Neuronal stem cell (in vitro differentiated cells): ENCODE results near the gene TMTC1.

ENCODE experiments used
- DNase-seq: peaks from one replicate; pipeline ENCODE4 v3.0.0-alpha.2; 2013; ENCODE audit warnings: low spot score
- H2AFZ ChIP-seq: one replicate; pipeline ENCODE4 v1.6.1; 2013; ENCODE audit warnings: mild to moderate bottlenecking, low read length, inconsistent platforms
- H2AK5ac ChIP-seq: 2 replicates; pipeline ENCODE4 v1.6.1; 2013; ENCODE audit warnings: low read depth, mild to moderate bottlenecking, inconsistent platforms, low read length, moderate library complexity, mixed read lengths
- H2BK120ac ChIP-seq: 2 replicates; pipeline ENCODE4 v1.6.1; 2013; ENCODE audit warnings: low read depth, mild to moderate bottlenecking, inconsistent platforms, low read length, moderate library complexity, mixed read lengths
- H2BK12ac ChIP-seq: one replicate; pipeline ENCODE4 v1.6.1; 2013; ENCODE audit warnings: low read length, inconsistent platforms
- H2BK15ac ChIP-seq: 2 replicates; pipeline ENCODE4 v1.6.1; 2013; ENCODE audit warnings: mild to moderate bottlenecking, low read length, inconsistent platforms, mixed read lengths
- H2BK5ac ChIP-seq: one replicate; pipeline ENCODE4 v1.6.1; 2013; ENCODE audit warnings: inconsistent platforms, mild to moderate bottlenecking, low read length, moderate library complexity
- H3K14ac ChIP-seq: one replicate; pipeline ENCODE4 v1.6.1; 2013; ENCODE audit warnings: low read length, inconsistent platforms
- H3K18ac ChIP-seq: 2 replicates; pipeline ENCODE4 v1.6.1; 2013; ENCODE audit warnings: low read length, inconsistent platforms
- H3K23ac ChIP-seq: 2 replicates; pipeline ENCODE4 v1.6.1; 2013; ENCODE audit warnings: low read depth, mild to moderate bottlenecking, mixed read lengths, low read length, inconsistent platforms; ENCODE audit not compliant: poor library complexity
- H3K27ac ChIP-seq: replicated peaks from 3 replicates; pipeline ENCODE4 v1.5.1; 2013; ENCODE audit warnings: low read length, inconsistent platforms
- H3K27me3 ChIP-seq, 3 experiments: 2 replicates each; pipeline ENCODE4 v1.6.1; 2013; ENCODE audit warnings: low read length in 3 of 3, mild to moderate bottlenecking in 2 of 3, inconsistent platforms in 1 of 3, low read depth in 1 of 3, mixed read lengths in 1 of 3, moderate library complexity in 1 of 3; ENCODE audit not compliant: control insufficient read depth in 3 of 3, insufficient read depth in 3 of 3
- H3K36me3 ChIP-seq, 2 donors: replicated peaks in 1 of 2; 2 replicates each; pipeline ENCODE4 v1.6.1; 2013; ENCODE audit warnings: low read length in 2 of 2; ENCODE audit not compliant: control insufficient read depth in 2 of 2, insufficient read depth in 2 of 2
- H3K4ac ChIP-seq: 2 replicates; pipeline ENCODE4 v1.6.1; 2013; ENCODE audit warnings: inconsistent platforms, mild to moderate bottlenecking, low read length, moderate library complexity
- H3K4me1 ChIP-seq, 2 donors: 1 replicate in 1 of 2; 2 replicates in 1 of 2; pipeline ENCODE4 v1.6.1; 2013; ENCODE audit warnings: low read length in 2 of 2, low read depth in 1 of 2; ENCODE audit not compliant: control insufficient read depth in 2 of 2, insufficient read depth in 1 of 2
- H3K4me2 ChIP-seq: one replicate; pipeline ENCODE4 v1.6.1; 2013; ENCODE audit warnings: mild to moderate bottlenecking, low read length, inconsistent platforms; ENCODE audit not compliant: insufficient read depth, poor library complexity, severe bottlenecking
- H3K4me3 ChIP-seq, 2 donors: 2 replicates each; pipeline ENCODE4 v1.5.1; 2013; ENCODE audit warnings: low read length in 2 of 2, mild to moderate bottlenecking in 2 of 2, inconsistent platforms in 1 of 2, moderate library complexity in 1 of 2
- H3K79me1 ChIP-seq: one replicate; pipeline ENCODE4 v1.6.1; 2013; ENCODE audit warnings: low read depth, mild to moderate bottlenecking, inconsistent platforms, low read length, moderate library complexity
- H3K9ac ChIP-seq: one replicate; pipeline ENCODE4 v1.6.1; 2013; ENCODE audit warnings: mild to moderate bottlenecking, low read depth, low read length, inconsistent platforms; ENCODE audit not compliant: poor library complexity
- H3K9me3 ChIP-seq, 2 donors: replicated peaks in 1 of 2; 2 replicates each; pipeline versions ENCODE3 to v1.6.1; 2013; ENCODE audit warnings: low read length in 2 of 2, mild to moderate bottlenecking in 2 of 2, inconsistent platforms in 1 of 2, low read depth in 1 of 2, mixed read lengths in 1 of 2, moderate library complexity in 1 of 2; ENCODE audit not compliant: control insufficient read depth in 2 of 2, insufficient read depth in 1 of 2
- H4K8ac ChIP-seq: one replicate; pipeline ENCODE4 v1.6.1; 2013; ENCODE audit warnings: low read depth, mild to moderate bottlenecking, inconsistent platforms, low read length, moderate library complexity
- H4K91ac ChIP-seq: one replicate; pipeline ENCODE4 v1.6.1; 2013; ENCODE audit warnings: low read length, low read depth, mild to moderate bottlenecking, inconsistent platforms; ENCODE audit not compliant: poor library complexity
- WGBS, 2 donors: extraction: QIAGEN DNeasy Blood & Tissue Kit; methylation state at CpG; one replicate each; pipeline ENCODE4 v1.1.7; 2013; ENCODE audit warnings: missing lambda C conversion rate in 2 of 2, mixed read lengths in 1 of 2; ENCODE audit not compliant: insufficient read length in 2 of 2, insufficient replicate concordance in 1 of 2; ENCODE audit errors: extremely low coverage in 2 of 2; 5-methylcytosine and 5-hydroxymethylcytosine counted together

The TMTC1 gene

DNA sequence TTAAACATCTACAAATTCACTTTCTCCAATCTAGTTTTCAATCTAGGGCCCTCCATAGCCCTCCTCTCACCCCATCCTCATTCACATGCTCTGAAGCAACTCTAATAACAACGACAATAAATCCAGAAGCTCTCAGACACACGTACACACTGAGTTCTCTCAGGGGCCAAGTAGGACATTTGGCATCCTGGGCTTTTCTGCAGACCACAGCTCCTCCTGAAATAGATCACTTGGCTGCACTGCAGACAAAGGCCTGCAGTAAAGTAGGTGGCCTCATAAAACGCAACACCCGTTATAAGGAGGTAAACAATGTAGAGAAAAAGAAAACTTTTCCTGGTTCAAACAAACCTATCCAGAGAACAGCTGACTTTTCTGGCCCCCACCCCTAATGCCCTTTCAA, 111.2 kb downstream of the TMTC1 start:
- H3K23ac ChIP-seq: no peak overlapping the region
- H2AFZ ChIP-seq: no peak overlapping the region
- DNase-seq: no peak
- no peaks in the 10 kb centered on the region for H3K36me3 ChIP-seq
- no peak overlapping the region for H2AK5ac ChIP-seq
- no peak overlapping the region for H2BK12ac ChIP-seq
- no peak overlapping the region for H3K4ac ChIP-seq
- no peak overlapping the region for H4K91ac ChIP-seq
- H3K9ac ChIP-seq: no peak overlapping the region
- no CpG with 5 or more reads among the region's 4 CpGs for WGBS, 2 donors
- H3K4me2 ChIP-seq: no peak overlapping the region
- H4K8ac ChIP-seq: no peak overlapping the region
- peaks cover 3 to 12% of the 10 kb centered on the region in 2 donors for H3K4me1 ChIP-seq
- no peaks in the 10 kb centered on the region for H3K9me3 ChIP-seq
- H3K27me3 ChIP-seq: no peaks in the 10 kb centered on the region
- H2BK15ac ChIP-seq: no peak overlapping the region
- H3K79me1 ChIP-seq: peaks cover 2% of the 10 kb centered on the region
- H3K14ac ChIP-seq: no peak overlapping the region
- no peak overlapping the region for H2BK120ac ChIP-seq
- H2BK5ac ChIP-seq: no peak overlapping the region
- no peak overlapping the region for H3K27ac ChIP-seq
- no peak overlapping the region for H3K4me3 ChIP-seq
- H3K18ac ChIP-seq: no peak overlapping the region

DNA sequence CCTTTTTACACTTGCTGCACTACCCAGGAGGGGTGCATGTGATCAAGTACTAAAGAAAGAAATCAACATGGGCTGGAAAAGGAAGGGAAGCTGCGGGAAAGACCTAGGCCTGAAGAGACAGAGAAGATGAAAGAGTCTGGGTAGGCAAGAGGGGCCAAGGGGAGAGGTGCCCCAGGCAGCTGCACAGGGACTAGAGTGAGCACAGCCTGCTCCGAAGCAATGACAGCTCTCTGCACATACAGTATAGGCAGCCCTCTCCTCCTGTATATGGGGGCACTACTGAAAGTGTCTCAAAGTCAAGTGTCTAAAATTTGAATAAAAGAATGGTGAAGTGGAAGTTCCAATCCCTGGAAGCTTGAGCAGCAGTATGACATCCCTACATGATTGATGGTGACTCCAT, 112.0 kb downstream of the TMTC1 start:
- Histone ChIP-seq H2AFZ (no peak overlapping the region), H3K27me3 (no peaks in the 10 kb centered on the region), H3K9ac (no peak overlapping the region), H3K4me2 (no peak overlapping the region), H3K27ac (no peak overlapping the region), H3K4ac (no peak overlapping the region), H3K79me1 (peaks cover 2% of the 10 kb centered on the region), H2BK5ac (no peak overlapping the region), H2BK15ac (no peak overlapping the region), H2BK120ac (no peak overlapping the region), H4K91ac (no peak overlapping the region), H3K36me3 (no peaks in the 10 kb centered on the region), H3K14ac (no peak overlapping the region), H3K4me3 (no peak overlapping the region), H4K8ac (no peak overlapping the region), H3K23ac (no peak overlapping the region), H3K18ac (no peak overlapping the region), H3K9me3 (no peaks in the 10 kb centered on the region), H3K4me1 (peaks cover 9 to 12% of the 10 kb centered on the region in 2 donors), H2BK12ac (no peak overlapping the region), H2AK5ac (no peak overlapping the region)
- no peak for DNase-seq
- no CpG with 5 or more reads among the region's 2 CpGs for WGBS, 2 donors

DNA sequence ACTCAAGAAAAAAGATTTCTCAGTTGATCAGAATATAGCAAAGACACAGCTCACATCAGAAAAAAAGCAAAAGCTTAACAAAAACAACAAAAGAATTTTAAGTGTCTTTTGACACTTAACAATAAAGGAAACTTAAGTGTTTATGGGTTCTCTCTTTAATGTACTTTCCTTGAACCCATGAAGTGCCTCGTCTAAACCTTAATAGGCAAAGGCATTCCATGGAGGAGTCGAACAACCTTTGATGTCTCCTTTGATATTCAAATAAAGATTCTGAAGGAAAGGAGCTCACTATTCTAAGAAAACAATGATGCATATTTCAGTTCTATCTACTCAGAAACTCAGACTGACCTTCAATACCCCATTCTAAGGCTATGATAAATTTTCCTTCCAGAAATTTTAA, 116.7 kb downstream of the TMTC1 start:
- Histone ChIP-seq H2BK15ac (no peak overlapping the region), H3K36me3 (no peaks in the 10 kb centered on the region), H3K4ac (no peak overlapping the region), H2AK5ac (no peak overlapping the region), H3K23ac (no peak overlapping the region), H4K91ac (no peak overlapping the region), H4K8ac (no peak overlapping the region), H2BK5ac (no peak overlapping the region), H3K4me2 (no peak overlapping the region), H3K27ac (no peak overlapping the region), H3K9ac (no peak overlapping the region), H3K14ac (no peak overlapping the region), H3K9me3 (no peaks in the 10 kb centered on the region), H3K79me1 (no peaks in the 10 kb centered on the region), H3K27me3 (no peaks in the 10 kb centered on the region), H3K18ac (no peak overlapping the region), H3K4me3 (no peak overlapping the region), H3K4me1 (peaks cover 10 to 14% of the 10 kb centered on the region in 2 donors), H2BK12ac (no peak overlapping the region), H2BK120ac (no peak overlapping the region), H2AFZ (no peak overlapping the region)
- no peak for DNase-seq
- WGBS, 2 donors: no CpG with 5 or more reads among the region's 2 CpGs

DNA sequence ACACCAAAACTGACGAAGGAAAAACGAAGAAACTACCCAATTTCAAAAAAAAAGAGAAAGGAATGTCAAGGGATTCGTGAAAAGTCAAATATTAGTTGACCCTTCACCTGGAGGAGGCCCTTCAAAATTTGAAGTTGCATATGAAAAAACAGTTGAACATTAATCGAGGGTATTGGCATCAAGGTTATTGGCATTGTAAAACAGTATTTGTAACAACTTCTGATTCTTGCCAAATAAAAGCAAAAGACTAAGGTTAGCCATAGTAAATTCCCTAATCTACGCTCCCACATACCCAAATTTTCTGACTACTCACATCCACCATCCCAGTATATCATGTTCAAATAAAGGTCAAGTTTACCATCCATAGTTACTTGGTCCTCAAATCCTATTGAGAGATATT, 118.6 kb downstream of the TMTC1 start:
- Histone ChIP-seq H4K91ac (no peak overlapping the region), H3K18ac (no peak overlapping the region), H3K27me3 (no peaks in the 10 kb centered on the region), H2BK15ac (no peak overlapping the region), H2BK120ac (no peak overlapping the region), H2BK5ac (no peak overlapping the region), H3K36me3 (peaks cover 0 to 4% of the 10 kb centered on the region in 2 donors), H3K4me3 (no peak overlapping the region), H3K4me1 (peaks cover 10 to 14% of the 10 kb centered on the region in 2 donors), H3K4ac (no peak overlapping the region), H4K8ac (no peak overlapping the region), H2AK5ac (no peak overlapping the region), H3K9ac (no peak overlapping the region), H3K4me2 (no peak overlapping the region), H3K9me3 (peaks cover 0 to 1% of the 10 kb centered on the region in 2 donors), H2AFZ (no peak overlapping the region), H3K79me1 (no peaks in the 10 kb centered on the region), H3K23ac (no peak overlapping the region), H2BK12ac (no peak overlapping the region), H3K27ac (no peak overlapping the region), H3K14ac (no peak overlapping the region)
- no peak for DNase-seq
- no CpG with 5 or more reads among the region's 5 CpGs for WGBS, 2 donors
